ENCODE data around the gene SPNS3. TPM values are rescaled to one million over a fixed set of nuclear protein-coding genes. Genes with fewer than 3 reads are reported as not detected.

The SPNS3 gene
- total RNA-seq, 1 experiment from 2014 or later = not detected

DNA sequence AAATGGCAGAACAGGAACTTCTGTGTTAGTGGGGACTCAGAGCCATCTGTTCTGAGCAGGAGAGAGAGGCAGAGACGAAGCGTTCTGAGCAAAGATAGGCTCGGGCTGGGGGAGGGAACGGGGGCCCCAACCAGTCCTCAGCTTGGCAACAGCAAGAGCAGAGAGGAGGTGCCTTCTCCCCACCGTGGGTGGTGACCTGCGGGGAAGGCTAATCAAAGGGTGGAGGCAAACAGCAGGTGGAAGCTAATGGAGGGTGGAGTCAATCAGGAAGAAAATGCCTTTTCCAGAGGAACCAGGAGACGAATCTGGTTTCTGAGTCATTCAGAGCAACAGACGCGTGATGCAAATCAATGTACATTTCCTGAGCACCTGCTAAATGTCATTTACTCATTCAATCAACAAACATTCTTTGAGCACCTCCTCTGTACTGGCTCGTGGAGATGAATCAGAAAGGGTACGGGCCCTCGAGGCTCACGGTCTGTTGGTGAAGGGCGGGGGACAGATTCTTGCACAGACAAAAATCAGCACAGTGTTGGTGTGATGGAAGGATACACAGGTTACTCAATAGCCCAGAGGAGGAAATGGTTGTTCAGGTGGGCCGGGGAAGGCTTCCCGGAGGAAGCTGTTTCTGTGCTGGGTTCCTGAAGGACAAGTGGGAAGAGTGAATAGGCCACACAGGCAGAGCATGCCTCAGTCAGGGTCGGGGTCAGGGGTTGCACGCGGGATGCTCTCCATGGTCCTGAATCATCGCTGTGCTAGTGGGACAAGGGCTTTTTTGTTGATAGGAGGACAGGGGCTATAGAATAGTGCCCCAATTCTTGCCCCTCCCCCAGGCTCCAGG lies 59.2 kb downstream of the SPNS3 start:
- TF ChIP-seq, protein P1, sequence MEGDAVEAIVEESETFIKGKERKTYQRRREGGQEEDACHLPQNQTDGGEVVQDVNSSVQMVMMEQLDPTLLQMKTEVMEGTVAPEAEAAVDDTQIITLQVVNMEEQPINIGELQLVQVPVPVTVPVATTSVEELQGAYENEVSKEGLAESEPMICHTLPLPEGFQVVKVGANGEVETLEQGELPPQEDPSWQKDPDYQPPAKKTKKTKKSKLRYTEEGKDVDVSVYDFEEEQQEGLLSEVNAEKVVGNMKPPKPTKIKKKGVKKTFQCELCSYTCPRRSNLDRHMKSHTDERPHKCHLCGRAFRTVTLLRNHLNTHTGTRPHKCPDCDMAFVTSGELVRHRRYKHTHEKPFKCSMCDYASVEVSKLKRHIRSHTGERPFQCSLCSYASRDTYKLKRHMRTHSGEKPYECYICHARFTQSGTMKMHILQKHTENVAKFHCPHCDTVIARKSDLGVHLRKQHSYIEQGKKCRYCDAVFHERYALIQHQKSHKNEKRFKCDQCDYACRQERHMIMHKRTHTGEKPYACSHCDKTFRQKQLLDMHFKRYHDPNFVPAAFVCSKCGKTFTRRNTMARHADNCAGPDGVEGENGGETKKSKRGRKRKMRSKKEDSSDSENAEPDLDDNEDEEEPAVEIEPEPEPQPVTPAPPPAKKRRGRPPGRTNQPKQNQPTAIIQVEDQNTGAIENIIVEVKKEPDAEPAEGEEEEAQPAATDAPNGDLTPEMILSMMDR (IDR thresholded peaks at IDR 0.05; ENCODE audit: insufficient read depth in 1 of 2, low read depth in 1 of 2, low read length in 1 of 2, severe bottlenecking in 1 of 2, unreplicated experiment in 1 of 2) = no peak
- no peak overlapping the region for H3K4me3 Mint-ChIP-seq (ENCODE audit: unreplicated experiment)
- H3K27me3 ChIP-seq (replicated peaks; ENCODE audit: control insufficient read depth, insufficient read depth, low read length) = no peaks in the 10 kb centered on the region
- POLR2A ChIA-PET = no interaction called here
- H3K36me3 Mint-ChIP-seq (ENCODE audit: insufficient read depth, unreplicated experiment) = peaks cover 4% of the 10 kb centered on the region
- H3K4me3 ChIP-seq (ENCODE audit: low read depth, low read length) = no peak overlapping the region
- no TSS peak for BruUV-seq (replicated peaks)
- CTCF ChIA-PET = interaction anchor here (0.8 kb wide), 1 partner anchor 77 kb away, joined by 3 read pairs; no protein-coding TSS in a partner anchor
- peak; percentile 78 to 82 for DNase-seq
- no peaks in the 10 kb centered on the region for H3K36me3 ChIP-seq (ENCODE audit: control insufficient read depth, insufficient read depth, low read length)
- H3K4me1 Mint-ChIP-seq (ENCODE audit: low read depth, unreplicated experiment) = peaks cover 21% of the 10 kb centered on the region
- no peaks in the 10 kb centered on the region for H3K4me1 ChIP-seq
- H3K27me3 Mint-ChIP-seq (ENCODE audit: insufficient read depth, unreplicated experiment) = no peaks in the 10 kb centered on the region
- H3K9me3 Mint-ChIP-seq (ENCODE audit: unreplicated experiment) = no peaks in the 10 kb centered on the region
- H3K27ac Mint-ChIP-seq (ENCODE audit: unreplicated experiment) = no peak overlapping the region
- intact Hi-C loops (cut with micrococcal nuclease; ENCODE audit: unreplicated experiment) = loop anchor here (5.0 kb wide), 1 partner anchor 71 kb away; no protein-coding TSS in a partner anchor
- no peaks in the 10 kb centered on the region for H3K9me3 ChIP-seq

DNA sequence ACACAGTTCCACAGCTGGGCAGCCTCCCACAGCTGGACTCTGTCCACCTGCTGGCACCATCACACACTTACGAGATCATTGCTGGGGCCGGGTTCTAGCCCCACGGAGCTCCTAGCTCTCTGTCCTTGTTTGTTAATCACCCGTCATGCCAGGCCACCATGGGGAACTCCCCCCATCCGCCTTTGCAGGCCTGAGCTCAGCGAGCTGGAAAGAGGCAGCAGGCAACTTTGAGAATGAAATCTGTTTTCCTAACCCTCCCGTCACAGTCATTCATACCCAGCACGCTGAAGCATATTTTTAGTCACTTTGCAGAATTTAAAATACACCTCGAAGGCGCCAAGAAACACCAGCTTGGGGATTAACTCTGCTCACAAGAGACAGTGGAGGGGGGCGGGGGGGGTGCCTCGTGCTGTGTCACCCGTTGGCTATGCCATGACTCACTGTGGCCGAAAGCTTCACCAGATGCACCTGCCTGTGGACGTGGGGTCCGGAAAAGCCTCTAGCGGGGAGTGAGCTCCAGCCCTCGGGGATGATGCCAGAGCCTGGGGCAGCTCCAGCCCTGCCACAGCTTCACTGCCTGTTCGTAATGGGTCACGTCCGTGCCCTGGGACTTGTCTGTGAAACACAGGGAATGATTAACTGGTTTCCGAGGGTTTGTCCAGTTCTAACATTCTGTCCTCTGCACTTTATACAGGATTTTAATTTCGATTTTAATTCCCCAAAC lies 63.5 kb downstream of the SPNS3 start:
- intact Hi-C loops (cut with micrococcal nuclease; ENCODE audit: unreplicated experiment) = no loop called here

More for the DNA sequence above, 63.5 kb downstream of the SPNS3 start:
- Mint-ChIP-seq H3K4me3 (ENCODE audit: unreplicated experiment) (no peak overlapping the region), H3K36me3 (ENCODE audit: insufficient read depth, unreplicated experiment) (peaks cover 4% of the 10 kb centered on the region), H3K27me3 (ENCODE audit: insufficient read depth, unreplicated experiment) (peaks cover 3% of the 10 kb centered on the region), H3K27ac (ENCODE audit: unreplicated experiment) (no peak overlapping the region), H3K4me1 (ENCODE audit: low read depth, unreplicated experiment) (peaks cover 19% of the 10 kb centered on the region), H3K9me3 (ENCODE audit: unreplicated experiment) (no peaks in the 10 kb centered on the region)
- H3K9me3 ChIP-seq = no peaks in the 10 kb centered on the region
- H3K4me3 ChIP-seq (ENCODE audit: low read depth, low read length) = no peak overlapping the region
- TF ChIP-seq, protein P1 (IDR thresholded peaks at IDR 0.05; ENCODE audit: insufficient read depth in 1 of 2, low read depth in 1 of 2, low read length in 1 of 2, severe bottlenecking in 1 of 2, unreplicated experiment in 1 of 2) = no peak
- ChIA-PET CTCF (no interaction called here), POLR2A (no interaction called here)
- DNase-seq = no peak
- no peaks in the 10 kb centered on the region for H3K4me1 ChIP-seq
- BruUV-seq (replicated peaks) = no TSS peak
- H3K36me3 ChIP-seq (ENCODE audit: control insufficient read depth, insufficient read depth, low read length) = no peaks in the 10 kb centered on the region
- no peaks in the 10 kb centered on the region for H3K27me3 ChIP-seq (replicated peaks; ENCODE audit: control insufficient read depth, insufficient read depth, low read length)

Measured in Caco-2 (cell line).